Stimulated activated CD4-positive, alpha-beta T cell treated with anti-CD3 and anti-CD28 coated beads, TNF-alpha, amount 100 ng/mL, for 48 hours (primary cell): ENCODE measurements around the gene ZNF827.

ENCODE experiments used
- DNase-seq, 3 donors: peaks; one replicate each; pipeline ENCODE4 v3.0.0-alpha.2; 2020; ENCODE audit warnings: low read depth in 3 of 3

The ZNF827 gene

DNA sequence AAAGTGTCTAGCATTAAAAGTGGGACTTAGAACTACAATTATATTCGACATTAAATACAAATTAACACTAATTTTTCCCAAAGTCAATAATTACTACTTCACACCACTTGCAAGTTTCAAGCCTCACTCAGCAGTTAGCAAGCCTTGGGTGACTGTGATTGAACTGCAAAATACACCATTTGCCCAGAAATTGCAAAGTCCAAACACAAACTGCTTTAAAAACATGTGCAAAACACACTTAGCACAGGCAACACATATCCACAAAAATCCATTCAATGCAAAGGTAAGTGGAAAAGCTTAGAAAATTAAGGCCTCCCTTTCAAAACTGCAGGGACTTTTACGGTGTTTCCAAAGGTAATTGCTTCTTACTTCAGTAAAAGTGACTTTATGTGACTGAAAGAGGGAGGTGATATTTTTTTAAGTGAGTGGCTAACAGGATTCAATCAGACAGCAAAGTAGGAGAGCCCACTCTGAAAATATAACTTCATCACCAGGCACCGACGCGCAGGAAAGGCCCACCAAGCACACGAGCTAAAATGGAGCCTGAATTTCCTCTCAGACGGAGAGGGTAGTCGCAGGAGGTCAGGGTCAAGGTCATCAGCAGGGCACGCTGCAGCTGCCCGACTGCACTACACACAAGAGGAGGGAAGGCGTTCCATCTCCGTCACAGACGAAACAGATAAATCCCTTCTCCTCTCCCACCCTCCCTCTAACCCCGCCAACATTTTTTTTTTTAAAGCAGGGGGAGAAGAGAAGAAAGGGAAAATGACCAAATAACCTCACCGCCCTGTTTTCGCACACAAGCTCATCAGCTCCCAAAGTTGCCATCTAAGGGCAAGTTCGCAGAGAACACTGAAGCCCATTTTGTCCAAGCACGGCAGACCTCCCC lies 3.1 kb downstream of the ZNF827 start:
- DNase-seq: no peak

DNA sequence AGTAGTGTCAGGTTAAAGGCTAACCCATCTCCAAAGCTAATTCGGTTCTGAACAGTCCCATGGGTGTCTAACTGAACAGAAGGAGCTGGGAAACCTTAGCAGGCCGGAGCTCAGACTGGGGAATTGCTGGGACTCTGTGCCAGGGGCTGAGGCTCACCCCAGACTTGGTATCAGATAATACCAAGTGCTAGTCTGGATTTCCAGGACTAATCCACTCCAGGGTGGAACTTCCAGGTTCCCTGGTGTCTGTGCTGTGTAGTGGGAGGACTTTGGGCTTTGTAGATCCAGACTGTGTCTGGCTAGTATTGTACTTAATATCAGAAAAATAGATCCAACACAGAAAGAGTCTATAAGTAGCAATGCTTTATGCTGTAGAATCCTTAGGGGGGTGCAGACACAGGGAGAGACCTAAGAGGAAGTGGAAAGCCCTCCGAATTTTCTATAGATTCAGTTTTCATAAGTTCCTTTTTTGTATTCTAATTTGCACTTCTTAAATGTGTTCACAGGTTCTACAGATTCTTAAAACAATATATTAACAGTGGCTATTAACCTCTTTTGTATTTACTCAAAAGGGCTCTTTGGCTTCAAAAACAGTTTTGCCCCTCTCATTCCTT lies 4.1 kb downstream of the ZNF827 start:
- no peak for DNase-seq

DNA sequence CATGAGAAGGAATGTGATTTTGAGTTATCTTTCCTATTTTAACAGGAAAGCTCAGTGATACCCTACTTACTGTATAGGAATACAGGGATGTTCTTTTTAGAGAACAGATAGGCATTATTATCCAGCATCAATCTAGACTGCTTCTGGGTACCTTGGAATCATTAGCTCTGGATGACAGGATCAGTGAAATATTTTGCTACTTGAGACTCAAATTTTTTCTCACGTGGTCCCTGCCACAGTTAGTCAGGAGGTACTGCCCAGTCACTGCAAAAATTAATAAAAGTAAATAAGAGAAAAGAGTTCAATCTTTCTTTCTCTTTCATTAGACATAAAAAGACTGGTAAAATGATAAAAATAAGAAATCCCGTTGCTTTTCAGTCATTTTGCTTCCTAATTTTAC lies 5.5 kb downstream of the ZNF827 start:
- no peak for DNase-seq

DNA sequence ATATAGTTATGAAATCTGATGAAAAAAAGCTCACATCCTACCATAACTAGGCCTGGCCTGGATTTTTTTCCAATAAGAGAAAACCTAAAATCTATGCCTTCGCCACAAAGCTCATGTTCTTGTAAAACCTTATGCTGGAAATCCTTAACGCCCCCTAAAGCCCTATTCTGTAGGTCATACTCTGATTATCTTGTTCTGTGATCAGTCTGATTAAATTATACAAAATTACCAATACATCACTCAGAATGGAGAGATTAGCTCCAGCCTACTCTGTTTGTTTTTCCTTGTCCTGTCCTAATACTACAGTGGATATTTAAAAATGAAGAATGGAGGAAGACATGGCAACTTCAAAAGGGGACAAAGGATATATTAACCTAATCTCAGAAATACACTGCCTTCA lies 7.2 kb downstream of the ZNF827 start:
- DNase-seq: no peak

DNA sequence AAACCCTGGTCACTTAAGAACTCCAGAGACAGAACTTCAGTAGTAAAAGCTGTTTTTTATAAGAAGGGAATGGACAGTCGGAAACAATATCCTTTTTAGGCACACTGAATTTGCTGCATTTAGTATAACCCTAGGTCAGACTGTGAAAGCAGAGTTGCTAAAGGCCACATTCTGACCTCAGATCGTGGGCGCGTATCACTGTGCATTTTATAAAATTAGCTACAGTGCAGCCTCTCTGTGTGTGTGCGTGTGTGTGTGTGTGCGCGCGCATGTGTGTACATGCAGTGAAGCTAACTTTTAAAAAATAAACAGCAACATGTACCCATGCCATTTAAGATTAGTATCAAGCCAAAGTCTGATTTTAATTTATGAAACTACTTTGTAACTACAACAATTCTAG lies 8.0 kb downstream of the ZNF827 start:
- no peak for DNase-seq

DNA sequence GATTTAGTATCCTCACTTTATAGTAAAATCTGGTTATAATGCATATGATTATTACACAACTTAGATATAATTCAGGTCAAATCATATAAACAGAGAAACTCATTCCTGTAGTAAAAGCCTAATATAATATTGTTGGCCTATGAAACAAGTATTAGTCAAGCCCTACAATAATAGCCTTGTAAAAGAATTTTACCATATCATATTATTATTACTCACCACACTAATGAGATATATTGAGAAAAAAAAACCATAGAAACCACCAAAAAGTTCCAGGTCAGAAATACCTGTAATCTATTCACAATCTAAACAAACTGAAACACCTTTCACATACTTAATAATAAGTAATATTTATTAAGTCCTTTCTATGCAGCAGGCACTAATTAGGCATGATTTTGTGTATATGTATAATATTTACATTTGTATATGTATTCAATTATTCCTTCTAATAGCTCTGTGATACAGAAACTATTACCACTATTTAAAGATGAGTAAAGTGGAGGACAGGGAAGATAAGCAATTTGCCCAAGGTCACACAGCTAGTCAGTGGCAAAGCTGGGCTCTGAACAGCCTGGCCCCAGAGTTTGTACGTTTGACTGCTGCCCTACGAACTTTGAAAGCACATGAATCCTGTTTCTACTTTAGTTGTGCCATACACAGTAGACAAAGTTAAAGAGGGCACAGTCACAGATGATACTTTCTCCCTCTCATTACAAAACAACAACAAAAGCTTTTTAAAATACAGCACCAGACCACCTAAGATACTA lies 9.0 kb downstream of the ZNF827 start:
- DNase-seq: no peak

DNA sequence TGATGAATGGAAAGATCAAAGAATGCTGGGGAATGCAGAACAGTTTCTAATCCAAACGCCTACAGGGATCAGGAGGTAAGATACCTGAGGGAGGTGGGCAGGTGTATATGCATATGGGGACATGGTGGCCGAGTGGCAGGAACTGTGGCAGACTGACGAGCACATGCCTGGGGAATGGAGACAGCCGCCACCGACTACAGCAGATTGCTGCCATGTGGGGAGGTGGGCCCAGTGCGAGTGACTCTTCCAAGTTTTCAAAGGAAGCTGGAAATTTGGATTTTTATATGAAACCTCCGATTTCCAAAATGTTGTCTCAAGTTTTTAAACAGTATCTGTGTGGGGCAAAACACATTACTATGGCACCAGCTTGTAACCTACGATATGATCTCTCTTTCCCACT lies 9.9 kb downstream of the ZNF827 start:
- no peak for DNase-seq

DNA sequence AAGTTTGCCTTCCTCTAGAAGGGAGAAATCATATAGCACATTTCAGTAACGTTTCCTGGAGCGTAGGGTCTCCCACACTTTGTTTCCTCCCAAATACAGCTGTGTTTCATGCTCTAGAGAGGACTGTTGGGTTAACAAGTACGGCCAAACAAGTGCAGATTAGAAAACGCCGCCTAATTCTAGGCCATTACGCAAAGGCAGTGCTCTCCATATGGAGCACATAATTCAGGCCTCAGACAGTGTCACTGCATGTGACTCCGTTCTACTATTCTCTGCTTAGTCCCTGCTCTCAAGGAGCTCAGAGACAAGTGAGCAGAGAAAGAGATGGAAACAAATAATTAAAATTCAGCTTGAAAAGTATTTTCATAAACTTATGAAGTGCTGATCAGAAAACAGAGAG lies 11.6 kb downstream of the ZNF827 start:
- DNase-seq: no peak

DNA sequence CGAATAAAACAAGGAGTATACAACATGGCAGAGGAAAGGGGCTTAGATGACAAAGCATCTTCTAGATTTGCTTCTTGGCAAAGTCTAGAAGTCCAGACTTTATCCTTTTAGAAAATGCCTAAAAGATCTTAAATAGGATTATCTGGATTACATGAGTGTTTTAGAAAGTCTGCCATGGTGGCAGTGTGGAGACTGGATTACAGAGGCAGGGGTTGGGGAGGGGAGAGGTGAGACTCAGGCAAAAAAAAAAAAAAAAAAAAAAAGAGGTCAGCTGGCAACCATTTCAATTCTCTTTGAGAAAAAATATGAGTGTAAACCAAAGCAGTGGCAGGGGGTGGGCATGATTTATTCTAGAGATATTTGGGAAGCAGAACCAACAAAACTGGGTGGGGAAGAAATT lies 17.4 kb downstream of the ZNF827 start:
- DNase-seq: no peak

DNA sequence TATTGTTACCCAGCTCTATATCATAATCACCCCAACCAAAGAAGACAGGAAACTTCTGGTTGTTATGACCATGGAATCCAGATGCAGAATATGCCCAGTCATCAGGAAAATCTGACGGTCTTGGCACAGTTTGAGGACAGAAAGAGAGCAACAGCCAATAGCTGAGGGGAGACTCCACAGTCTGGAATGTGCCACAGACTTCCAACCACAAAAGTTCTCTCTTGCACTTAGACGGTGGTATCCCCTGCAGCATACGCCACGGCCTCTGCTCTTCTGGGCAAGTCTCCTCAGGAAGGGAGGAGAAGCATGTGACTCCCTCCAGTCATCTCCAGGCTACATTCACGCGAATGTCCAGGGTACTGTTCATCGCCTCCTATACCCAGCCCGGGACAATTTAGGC lies 18.4 kb downstream of the ZNF827 start:
- DNase-seq: no peak

DNA sequence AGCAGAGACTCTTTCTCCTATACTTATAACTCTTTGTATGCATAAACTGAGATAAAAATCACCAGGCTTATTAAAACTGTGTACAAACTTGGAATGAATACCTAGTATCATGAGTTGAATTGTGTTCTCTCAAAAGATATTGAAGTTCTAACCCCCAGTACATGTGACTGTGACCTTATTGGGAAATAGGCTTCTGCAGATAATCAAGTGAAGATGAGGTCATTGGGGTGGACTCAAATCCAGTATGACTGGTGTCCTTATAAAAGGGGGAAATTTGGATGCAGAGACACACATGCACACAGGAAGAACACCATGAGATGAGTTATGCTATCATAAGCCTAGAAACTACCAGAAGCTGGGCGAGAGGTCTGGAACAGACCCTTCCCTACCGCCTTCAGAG lies 26.2 kb downstream of the ZNF827 start:
- DNase-seq: no peak

DNA sequence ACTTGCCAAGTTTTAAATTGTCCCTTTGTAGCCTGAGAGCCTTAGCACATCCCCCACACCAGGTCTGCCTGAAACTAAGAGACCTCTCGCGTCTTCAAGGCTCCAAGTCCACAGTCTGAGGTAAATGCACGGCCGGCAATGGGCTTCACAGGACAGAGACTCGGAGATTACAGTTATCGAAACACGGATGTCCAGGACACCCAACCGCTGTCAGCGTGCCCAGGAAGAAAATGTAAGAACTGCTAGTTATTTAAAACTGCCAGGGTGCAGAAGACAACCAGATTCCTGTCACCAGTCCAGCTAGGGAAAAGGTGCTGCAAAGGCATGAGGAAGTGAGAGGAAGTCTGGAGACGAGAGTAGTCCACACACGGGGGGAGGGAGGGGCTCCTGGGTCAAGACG lies 28.9 kb downstream of the ZNF827 start:
- no peak for DNase-seq

DNA sequence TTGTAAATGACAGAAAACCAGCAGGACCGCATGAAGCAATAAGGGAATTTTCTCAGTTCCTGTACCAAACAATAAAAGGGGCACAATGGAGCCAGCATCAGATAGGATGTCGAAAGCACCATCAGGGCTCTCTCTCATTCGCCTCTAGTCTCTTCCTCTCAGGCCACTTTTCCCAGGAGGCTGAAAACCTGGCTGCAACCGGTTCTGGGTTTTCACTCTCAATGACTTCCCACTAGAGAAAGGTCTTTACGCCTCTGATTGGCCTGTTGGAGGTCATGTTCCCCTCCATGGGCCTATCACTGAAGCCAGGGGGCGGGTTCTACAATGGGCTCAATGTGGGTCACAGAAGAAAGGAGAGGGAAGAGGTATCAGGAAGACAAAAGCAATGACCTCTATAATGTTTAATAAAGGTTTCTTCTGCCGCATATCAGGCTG lies 29.3 kb downstream of the ZNF827 start:
- no peak for DNase-seq

DNA sequence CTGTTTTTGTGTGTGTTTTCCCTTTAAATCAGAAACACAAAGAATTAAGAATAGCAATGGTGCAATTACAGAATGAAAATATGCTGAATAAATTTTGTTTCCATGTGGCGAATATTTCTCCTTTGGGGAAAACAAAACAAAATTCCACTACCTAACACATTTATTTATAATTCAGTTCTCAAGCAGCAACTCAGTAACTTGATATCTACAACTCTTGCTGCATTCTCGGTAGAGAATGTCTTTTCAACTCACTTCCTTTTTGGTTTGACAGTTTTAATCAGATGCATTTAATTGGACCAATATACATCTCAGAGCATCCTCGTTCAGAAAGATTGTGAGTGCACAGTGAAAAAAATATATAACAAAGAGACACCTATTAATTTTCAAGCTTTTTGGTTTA lies 30.8 kb downstream of the ZNF827 start:
- DNase-seq: no peak

DNA sequence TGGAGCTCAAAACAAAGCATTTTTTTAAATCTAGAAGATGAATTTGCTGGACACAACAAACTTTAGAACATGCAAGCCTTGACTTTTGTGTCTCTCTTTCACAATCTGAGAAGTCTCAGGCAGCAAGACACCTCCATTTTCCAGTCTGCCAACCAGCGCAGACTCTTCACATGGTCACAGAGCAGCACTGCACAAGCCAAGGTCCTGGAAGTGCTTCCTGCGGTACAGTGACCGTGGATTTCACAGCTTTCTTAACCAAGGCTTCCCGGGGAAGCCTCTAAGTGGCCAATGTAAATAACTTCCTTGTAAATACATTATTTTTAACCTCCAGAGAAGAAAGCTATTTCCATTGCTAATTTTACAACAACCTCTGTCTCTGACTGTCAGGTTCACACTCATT lies 31.2 kb downstream of the ZNF827 start:
- DNase-seq: no peak

DNA sequence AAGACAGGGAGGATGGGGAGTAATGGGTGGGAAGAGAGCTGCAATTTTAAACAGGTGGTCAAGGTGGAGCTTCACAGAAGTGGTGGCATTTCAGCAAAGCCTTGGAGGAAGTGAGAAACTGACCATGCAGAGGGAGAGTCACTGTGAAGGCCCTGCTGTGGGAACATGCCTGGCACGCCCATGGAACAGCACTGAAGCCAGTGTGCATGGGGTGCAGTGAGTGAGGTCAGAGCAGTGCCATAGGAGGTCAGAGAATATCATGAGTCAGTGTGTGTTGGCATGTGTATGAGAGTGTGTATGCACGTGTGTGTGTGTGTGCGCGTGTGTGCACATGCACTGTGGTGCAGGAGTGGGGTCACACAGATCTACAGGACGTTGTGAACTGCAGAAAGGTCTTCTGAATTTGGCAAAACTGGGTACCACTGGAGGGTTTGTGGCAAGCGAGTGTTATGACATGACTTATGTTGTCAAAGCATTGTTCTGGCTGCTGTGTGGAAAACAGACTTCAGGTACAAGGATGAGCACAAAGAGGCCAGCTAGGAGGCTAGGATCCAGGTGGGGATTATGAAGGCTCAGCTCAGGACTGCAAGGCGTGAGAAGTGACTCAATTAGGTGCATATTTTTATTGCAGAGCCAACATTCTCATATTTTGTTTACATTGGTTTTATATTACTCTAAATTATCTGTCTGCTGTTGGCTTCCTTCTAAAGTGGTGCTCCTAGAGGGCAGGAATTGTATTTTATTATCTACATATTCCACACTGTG lies 34.0 kb downstream of the ZNF827 start:
- no peak for DNase-seq

DNA sequence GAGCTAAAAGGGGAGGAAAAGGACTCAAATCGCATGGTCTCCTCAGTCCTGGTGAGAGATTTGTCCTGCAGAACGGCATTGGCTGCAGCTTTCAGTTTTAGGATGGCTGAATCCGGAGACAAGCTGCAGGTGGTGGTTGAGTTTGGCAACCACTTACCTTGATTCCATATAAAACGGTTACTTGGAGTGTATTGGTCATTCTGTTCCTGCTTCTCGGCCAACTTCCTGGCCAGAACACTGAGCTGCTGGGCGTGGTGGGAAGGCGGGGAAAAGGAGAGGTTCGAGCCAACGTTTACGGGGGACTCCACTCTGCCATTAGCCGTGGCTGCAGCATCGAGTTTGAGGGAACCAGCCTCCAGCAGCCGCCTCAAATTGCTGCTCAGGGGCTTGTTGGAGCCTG lies 36.1 kb downstream of the ZNF827 start:
- no peak for DNase-seq

DNA sequence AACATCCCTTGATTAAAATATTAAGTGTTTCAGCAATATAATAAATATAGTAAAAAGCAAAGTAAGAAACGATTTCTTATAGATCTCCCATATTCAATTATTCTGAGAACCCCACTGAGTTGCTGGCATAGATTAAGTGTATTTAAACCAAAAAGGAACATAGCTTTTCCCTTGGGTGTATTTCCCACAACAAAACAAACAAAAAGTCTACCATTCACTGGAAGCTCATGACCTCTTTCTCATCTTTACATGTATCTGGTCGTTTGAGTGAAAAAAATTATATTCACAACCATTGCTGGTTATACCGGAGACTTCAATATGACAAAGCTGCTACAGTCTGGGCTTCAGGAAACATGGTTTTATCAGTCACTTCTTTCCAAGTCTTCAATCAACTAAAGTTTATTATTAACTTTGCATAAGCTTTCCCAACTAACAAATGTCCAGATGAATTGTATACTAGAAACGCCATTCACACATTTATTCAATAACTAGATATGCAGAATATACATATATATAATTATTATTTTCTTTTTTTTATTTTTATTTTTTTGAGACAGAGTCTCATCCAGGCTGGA lies 38.6 kb downstream of the ZNF827 start:
- DNase-seq: no peak

DNA sequence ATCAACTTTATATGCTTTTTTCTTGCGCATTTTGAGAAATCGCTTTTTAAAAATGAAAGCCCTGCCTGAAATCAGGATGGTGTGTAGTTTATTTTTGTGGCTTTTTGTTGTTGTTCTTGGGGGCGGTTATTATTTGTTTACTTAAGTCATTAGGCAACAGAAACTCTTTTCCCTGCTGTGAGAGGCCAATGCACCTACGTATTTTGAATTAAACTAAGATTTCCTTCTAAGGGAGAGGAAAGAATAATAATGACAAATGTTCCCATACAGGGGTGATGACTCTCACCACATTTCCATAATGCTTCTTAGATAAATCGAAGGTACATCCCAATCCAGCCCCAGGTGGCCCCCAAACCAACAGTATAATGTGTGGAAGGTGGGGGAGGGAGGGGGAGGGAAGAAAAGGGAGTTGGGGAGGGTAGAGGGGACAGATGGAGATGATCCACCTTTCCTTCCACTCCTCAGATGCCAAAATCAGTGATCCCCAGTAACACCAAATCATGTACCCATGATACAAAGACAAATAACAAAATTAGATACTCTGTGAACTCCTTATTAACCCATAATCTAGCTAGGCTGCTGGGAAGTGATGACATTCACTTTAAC lies 39.6 kb downstream of the ZNF827 start:
- no peak for DNase-seq

DNA sequence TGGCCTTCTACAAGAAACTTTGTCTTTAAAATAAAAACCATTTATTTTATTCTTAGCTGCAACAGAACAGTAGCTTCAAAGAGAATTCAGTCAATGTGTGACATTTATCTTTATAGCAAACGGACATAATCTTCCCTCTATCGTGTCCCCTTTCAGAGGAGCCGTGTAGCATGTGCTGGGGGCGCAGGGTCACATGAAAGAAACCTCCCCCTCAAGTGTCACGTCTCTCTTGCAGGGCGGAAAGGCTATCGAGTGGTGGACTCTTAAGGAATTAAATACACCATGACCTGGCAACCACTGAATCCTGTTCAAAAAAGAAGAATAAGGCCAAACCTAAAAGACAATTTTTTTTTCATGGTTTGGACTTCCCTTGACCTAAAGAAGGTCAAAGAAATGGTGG lies 40.2 kb downstream of the ZNF827 start:
- no peak for DNase-seq

DNA sequence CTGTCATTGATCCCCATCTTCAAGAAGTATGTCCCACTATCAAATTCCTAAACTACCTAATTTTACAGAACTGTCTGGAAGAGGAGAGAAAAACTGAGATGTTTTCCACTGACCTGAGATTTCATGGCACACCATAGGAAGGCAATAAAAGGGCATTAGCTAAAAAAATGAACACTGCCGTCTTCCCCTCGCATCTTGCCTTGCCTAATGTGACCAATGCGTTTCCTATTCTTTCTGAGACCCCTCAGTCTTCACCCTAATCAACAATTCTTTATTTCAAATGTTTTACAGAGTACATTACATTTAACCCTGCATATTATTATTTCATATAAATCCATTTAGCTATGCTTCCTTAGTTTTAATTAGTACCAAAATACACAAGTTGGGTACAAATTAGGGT lies 43.6 kb downstream of the ZNF827 start:
- no peak for DNase-seq
